ENCODE data around the gene MSH6. TPM values are rescaled to one million over a fixed set of nuclear protein-coding genes. Genes with fewer than 3 reads are reported as not detected.

The MSH6 gene
- total RNA-seq: 10 to 100 TPM in 3 of 4 donors, 1 to 10 TPM in 1; 9.4 to 26.6 (median 16.3) TPM

- TF ChIP-seq, protein P1, sequence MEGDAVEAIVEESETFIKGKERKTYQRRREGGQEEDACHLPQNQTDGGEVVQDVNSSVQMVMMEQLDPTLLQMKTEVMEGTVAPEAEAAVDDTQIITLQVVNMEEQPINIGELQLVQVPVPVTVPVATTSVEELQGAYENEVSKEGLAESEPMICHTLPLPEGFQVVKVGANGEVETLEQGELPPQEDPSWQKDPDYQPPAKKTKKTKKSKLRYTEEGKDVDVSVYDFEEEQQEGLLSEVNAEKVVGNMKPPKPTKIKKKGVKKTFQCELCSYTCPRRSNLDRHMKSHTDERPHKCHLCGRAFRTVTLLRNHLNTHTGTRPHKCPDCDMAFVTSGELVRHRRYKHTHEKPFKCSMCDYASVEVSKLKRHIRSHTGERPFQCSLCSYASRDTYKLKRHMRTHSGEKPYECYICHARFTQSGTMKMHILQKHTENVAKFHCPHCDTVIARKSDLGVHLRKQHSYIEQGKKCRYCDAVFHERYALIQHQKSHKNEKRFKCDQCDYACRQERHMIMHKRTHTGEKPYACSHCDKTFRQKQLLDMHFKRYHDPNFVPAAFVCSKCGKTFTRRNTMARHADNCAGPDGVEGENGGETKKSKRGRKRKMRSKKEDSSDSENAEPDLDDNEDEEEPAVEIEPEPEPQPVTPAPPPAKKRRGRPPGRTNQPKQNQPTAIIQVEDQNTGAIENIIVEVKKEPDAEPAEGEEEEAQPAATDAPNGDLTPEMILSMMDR (IDR thresholded peaks at IDR 0.05 in 4 of 5, conservative IDR thresholded peaks at IDR 0.05 in 1 of 5): peak in 1 of 5 experiments; percentile 18
- peak; percentile 72 to 83 for TF ChIP-seq POLR2A (IDR thresholded peaks at IDR 0.05)
- Histone ChIP-seq H3K27ac (peak within 1 kb of the TSS; percentile 82 to 97 (median 88)), H3K27me3 (no peaks in the 10 kb centered on the region), H3K36me3 (no peaks in the 10 kb centered on the region), H3K4me3 (peak within 1 kb of the TSS; percentile 93 to 100 (median 98)), H3K4me1 (peaks cover 8 to 15% of the 10 kb centered on the region in 2 donors), H3K9me3 (no peaks in the 10 kb centered on the region)
- intact Hi-C loops (cut with DNase I; ENCODE audit: low total_unique reads): loop anchor here (2.0 kb wide), 3 partner anchors 114 to 324 kb away; partner anchors contain the start of gene FBXO11
- peak; percentile 73 to 81 for DNase-seq
- in situ Hi-C loops (cut with MboI; ENCODE audit: low sequenced_read_pairs in 4 of 4): loop anchor here in 1 of 4 donors (10.0 kb wide), 2 partner anchors 112 to 652 kb away; no protein-coding TSS in a partner anchor
- peak; percentile 92 to 93 for ATAC-seq
These were observed at the start of gene MSH6 for GRCh38 chr2:47782671-47783485. MSH6 (plus strand) TSS chr2:47783145; CDS start chr2:47783234, 89 bp downstream.

GRCh38 chr2:47735136-47735869 lies 47.6 kb upstream of the MSH6 start:
- H3K4me1 ChIP-seq: no peaks in the 10 kb centered on the region
- DNase-seq: no peak
- H3K27ac ChIP-seq: no peak overlapping the region
- intact Hi-C loops (cut with DNase I; ENCODE audit: low total_unique reads) (no loop called here), in situ Hi-C loops (cut with MboI; ENCODE audit: low sequenced_read_pairs in 4 of 4) (no loop called here)
- H3K27me3 ChIP-seq: no peaks in the 10 kb centered on the region
- no peaks in the 10 kb centered on the region for H3K36me3 ChIP-seq
- TF ChIP-seq, protein P1 (IDR thresholded peaks at IDR 0.05 in 4 of 5, conservative IDR thresholded peaks at IDR 0.05 in 1 of 5): no peak
- TF ChIP-seq POLR2A (IDR thresholded peaks at IDR 0.05): no peak
- no peak overlapping the region for H3K4me3 ChIP-seq
- no peaks in the 10 kb centered on the region for H3K9me3 ChIP-seq
- no peak for ATAC-seq

DNA sequence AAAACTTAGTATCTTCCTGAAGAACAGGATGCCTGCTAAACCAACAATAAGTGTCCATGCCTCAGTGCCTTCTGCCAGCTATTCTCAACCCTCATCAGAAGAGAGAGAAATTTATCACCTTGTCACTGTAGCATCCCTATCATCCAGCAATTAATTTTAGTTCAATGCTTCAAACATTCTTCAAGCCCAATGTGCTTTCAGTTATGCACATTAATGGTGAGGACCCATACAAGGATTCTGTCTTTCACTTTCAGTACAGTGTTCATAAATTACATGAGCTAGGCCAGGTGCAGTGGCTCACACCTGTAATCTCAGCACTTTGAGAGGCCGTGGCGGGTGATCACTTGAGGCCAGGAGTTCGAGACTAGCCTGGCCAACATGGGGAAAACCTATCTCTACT lies 47.0 kb upstream of the MSH6 start:
- no peaks in the 10 kb centered on the region for H3K4me1 ChIP-seq
- TF ChIP-seq POLR2A (IDR thresholded peaks at IDR 0.05): no peak
- TF ChIP-seq, protein P1 (IDR thresholded peaks at IDR 0.05 in 4 of 5, conservative IDR thresholded peaks at IDR 0.05 in 1 of 5): no peak
- ATAC-seq (no peak), DNase-seq (no peak)
- H3K4me3 ChIP-seq: no peak overlapping the region
- no peaks in the 10 kb centered on the region for H3K9me3 ChIP-seq
- no peaks in the 10 kb centered on the region for H3K27me3 ChIP-seq
- no peaks in the 10 kb centered on the region for H3K36me3 ChIP-seq
- H3K27ac ChIP-seq: no peak overlapping the region
- in situ Hi-C loops (cut with MboI; ENCODE audit: low sequenced_read_pairs in 4 of 4): no loop called here
- intact Hi-C loops (cut with DNase I; ENCODE audit: low total_unique reads): no loop called here

DNA sequence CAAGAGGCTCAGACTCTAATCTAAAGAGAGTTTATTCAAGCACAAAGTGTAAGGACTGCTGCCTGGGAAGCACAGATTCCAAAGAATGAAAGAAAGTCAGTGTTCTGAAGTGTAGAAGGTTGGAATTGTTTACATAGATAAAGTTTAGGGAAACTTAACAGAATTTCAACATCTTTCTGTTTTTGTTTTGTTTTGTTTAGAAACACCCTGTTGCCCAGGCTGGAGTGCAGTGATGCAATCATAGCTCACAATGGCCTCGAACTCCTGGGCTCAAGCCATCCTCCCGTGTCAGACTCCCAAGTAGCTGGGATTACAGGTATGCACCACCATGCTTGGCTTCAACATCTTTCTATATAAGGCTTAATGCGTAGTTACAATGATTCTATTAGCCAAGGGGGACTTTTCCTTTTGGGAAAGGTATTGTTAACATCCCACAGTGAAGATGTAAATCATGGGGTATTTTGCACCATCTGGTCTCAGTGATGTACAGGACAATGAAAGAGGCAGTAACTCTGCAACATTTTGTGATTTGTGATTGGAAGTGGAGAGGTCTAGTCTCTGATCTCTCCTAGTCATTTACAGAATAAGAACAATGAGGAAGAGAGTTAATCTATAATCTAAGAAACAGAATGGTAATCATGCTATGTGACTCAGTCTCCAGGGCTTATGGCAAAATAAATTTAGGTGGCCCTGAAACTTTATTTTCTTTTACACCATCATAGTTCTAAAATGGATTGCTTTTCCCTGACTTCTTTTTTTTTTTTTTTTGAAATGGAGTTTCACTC lies 45.6 kb upstream of the MSH6 start:
- H3K36me3 ChIP-seq: no peaks in the 10 kb centered on the region
- H3K4me1 ChIP-seq: no peaks in the 10 kb centered on the region
- TF ChIP-seq POLR2A (IDR thresholded peaks at IDR 0.05): no peak
- TF ChIP-seq, protein P1 (IDR thresholded peaks at IDR 0.05 in 4 of 5, conservative IDR thresholded peaks at IDR 0.05 in 1 of 5): no peak
- ATAC-seq: no peak
- intact Hi-C loops (cut with DNase I; ENCODE audit: low total_unique reads): no loop called here
- no peaks in the 10 kb centered on the region for H3K9me3 ChIP-seq
- H3K27me3 ChIP-seq: no peaks in the 10 kb centered on the region
- in situ Hi-C loops (cut with MboI; ENCODE audit: low sequenced_read_pairs in 4 of 4): no loop called here
- H3K4me3 ChIP-seq: no peak overlapping the region
- no peak for DNase-seq
- no peak overlapping the region for H3K27ac ChIP-seq

All from gastrocnemius medialis (tissue), 4 donors.